COLO829 (cell line): Measurements from ENCODE around the gene TSC22D2.

Source experiments
- DNase-seq: peaks from one replicate; pipeline ENCODE4 v3.0.0; 2012; ENCODE audit warnings: low spot score

TSC22D2 gene

DNA sequence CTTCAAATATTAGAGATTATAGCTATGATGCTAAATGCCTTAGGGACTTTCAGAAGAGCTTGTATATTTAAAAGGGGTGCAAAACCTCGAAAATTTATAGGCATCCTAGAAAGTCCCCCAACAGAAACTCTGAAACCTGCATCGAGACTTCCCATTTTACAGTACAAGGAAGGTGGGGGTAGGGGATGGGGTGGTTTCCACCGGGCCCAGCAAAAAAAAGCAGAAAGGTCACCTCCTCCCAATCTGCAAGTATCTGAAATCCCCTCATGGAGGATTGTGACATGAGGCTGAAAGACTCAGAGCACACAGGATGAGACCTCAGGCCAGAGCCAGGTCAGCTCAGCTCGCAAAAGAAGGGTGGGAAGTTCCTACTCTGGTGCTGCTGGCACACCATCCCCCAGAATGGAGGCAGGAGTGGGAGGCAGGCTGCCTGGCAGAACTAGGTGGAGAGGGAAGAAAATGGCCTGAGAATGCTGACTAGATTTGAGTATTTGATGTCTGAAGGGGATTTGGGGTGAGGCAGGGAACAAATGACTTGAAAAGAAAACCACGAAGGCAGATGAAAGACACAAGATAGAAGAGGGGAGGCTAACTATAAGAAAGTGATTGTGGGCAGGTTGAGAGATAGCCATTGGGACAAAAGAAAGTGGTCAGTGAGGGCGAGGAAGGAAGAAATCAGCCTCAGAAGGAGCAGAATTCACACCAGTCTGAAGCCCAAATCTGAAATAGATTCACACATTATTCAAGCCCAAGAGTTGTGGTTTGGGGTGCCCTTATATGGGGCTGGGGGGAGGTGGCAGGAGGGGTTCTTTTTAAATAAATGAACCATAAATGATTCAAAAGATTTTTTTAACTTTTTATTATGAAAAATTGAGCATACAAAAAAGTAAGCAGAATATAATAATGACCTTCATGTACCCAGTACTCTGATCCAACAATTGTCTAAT, 22.5 kb upstream of the TSC22D2 start:
- no peak for DNase-seq

DNA sequence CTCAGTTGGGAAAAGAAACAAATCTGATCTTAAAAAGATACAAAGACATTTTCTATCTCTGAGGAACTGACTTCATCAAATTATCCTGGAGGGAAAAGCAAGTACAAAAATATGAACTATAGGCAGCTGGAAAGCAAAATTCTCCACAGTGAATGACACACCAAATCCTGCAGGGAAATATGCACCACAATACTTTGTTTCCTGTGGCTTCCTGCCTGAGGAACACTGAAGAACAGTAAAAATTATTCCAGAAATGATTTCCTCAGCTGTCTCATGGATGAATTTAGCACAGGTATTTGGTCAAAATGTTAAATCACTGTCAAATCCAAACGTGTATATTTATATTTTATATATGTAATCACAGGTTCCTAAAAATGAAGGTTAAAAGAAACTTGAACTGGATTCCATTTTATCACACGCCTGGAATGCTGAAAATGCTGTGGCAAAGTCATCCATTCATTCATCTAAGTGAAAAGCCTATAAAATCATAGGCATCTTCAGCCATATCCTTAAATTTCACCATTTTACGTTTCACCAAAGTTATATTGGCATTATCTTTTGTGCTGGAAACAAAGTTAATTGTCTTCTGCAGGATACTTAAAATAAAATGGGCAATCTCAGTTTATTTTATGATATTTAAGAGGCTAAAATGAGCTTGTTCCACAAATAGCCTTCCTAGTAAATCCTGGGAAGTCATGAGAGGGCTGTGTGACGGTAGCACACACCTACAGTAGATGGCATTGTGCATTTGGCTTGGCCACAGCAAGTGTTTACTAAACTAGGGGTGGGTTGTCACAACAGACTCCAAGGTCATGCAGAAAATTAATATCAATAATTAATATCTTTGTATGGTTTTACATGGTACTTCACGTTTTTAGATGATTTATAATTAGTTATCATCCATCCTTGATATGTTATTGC, 19.3 kb upstream of the TSC22D2 start:
- DNase-seq, result no peak

DNA sequence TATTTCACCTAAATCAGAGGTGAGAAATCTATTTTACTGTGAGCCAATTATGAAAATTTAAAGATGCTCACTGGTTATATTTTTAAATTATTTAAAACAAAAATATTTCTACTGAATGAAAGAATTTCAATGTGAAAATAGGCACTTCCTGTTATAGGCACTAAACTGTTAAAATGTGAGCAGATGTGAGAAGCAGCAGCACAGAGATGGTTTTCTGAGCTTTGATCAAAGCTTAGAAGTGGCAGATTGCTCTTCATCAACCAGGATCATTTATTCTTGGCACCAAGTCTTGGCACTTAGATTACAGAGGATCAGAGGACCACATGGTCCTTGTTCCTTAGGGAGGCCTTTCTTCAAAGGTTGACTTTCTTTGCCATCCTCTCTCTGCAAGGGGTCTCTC, 18.0 kb upstream of the TSC22D2 start:
- DNase-seq, result no peak

DNA sequence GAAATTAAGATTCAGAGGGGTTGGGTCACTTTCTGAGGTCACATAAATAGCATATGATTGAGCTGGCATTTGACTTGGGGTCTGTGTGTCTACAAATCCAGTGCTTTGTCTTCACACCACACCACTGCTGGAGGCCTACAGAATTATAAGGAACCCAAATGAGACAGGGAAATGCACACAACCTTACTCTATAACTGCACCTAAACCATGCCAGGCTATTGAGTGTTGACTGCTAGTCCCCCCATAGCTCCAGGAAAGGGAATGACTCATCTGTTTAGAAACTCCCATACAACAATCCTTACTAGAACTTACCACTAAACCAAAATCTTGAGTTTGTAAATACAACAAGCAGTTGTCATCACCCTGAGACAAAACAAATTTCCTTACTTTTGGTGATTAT, 16.9 kb upstream of the TSC22D2 start:
- DNase-seq, result no peak

DNA sequence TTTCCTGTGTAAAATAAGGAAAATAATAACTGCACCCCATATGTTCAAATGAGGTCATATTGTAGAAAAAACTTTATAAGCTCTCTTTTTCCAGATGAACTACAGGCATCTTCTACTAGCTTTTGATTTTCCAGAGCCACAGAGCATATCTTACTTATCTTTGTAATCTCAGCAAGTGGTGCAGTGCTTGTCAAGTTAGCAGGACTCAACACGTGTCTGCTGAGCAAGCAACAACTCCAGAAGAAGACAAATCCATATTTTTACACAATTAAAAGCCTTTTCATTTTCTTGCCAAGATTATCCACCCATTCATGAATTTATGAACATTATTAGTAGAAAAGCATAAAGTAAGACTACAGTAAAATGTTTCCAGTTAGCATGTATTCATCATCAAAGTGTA, 14.4 kb upstream of the TSC22D2 start:
- no peak for DNase-seq

DNA sequence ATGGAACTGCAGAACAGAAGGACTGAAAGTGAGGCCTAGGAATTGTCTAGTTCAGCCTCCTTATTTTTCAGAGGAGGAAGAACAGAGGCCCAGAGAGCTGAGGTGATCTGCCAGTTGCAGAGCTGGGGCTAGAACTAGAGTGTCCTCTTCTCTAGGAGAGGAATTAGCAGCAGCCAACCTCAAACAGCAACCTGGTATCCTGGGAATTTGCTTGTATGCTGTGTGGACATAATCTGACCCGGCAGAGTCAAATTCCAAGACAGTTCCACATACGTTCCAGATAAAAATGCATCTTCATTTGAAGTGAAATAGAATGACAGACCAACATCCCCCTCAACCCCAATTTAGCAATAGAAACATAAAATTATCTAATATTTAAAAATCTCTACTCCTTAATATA, 13.5 kb upstream of the TSC22D2 start:
- DNase-seq, result no peak

DNA sequence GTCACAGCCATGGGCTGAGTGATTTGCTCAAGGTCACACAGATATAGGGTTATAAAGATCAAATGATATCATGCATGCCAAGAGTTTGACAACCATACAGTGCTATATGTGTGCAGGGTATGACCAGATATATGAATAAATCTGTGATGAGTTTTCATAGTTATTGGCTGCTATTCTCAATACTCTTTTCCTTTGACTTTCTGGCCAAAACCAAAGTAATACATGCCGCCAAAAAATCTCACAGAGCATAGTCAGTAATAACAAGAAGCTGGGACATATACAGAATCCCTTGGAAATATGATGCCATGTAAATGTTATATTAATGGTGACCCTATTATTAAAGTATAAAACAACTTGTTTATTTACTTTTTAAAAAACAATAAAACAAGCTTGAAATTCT, 11.6 kb upstream of the TSC22D2 start:
- DNase-seq, result no peak

DNA sequence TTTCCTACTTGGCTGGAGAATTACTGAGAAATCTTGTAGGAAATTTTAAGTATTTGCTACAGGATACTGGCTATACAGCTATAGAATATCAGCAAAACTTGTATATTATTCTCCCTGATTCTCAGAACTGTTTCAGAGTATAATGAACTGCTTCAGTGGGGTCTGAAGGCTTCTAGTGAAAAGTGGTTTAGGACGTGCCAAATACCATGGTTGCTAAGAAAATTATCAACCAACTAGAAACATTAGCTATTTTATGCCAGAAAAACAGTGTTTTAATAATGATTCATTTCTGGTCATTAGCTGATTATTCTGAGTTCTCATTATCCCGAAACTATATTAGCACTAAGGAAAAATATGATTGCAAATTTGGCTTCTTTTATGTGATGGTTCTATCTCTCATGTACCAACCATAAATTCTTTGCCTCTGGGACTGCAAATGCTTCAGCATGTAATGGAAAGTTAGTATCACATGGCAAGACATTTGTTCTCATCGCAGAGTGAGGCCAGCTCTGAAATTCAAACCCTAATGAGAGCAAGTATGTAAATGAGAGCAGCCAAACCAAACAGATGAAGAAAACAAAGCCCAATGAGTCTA, 11.0 kb upstream of the TSC22D2 start:
- no peak for DNase-seq

DNA sequence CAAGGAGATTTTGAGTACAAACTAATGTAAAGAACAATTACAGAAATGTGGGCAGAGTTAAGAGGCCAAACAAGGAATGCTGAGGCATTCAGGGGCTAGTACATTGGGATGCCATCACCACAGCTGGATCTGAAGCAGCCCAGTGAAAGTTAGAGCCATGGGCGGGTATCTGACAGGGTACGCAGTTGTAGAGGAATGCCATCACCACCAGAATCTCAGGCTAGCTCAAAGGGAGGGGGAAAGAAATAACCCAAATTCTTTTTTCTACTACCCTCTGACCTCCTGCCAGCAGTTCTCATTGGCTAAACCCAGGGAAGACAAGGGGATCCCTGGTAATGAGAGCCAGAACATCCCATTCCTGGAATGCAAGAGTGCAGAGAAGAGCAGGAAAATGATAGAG, 9.0 kb upstream of the TSC22D2 start:
- no peak for DNase-seq

DNA sequence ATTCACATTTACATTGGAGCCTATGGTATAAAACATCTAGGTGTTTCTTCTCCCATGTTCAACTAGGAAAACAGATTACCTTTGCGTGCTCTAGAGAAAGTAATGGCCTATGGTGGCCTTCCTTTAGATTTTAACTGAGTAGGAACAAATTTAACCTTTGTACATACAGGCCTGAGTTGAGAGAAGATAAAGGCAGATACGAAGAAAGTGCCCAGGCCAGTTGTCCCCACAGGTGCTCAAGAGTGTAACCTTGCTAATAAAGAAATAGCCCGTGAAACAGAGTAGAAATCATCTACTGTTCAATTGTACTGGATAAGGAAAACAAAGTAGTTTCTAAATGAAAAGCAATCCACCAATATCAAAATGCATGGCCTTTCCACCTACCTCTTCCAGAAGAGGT, 6.8 kb upstream of the TSC22D2 start:
- DNase-seq, result no peak

DNA sequence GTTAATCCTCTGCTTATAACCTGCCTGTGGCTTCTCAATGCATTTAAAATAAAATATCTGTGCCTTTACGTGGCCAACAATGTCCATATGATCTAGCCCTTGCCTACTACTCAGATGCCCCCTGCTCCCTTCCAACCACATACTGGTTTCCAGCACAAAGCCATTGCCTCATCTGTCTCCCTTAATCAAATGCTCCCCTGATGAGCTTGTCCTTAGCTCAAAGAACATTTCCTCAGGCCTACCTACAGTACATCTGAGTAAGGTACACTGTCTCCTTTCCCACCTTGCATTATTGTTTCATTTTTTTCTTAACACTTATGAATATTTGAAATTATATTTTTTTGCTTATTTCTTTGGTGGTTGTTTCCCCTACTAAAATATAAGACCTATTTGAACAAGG, 5.9 kb upstream of the TSC22D2 start:
- no peak for DNase-seq

DNA sequence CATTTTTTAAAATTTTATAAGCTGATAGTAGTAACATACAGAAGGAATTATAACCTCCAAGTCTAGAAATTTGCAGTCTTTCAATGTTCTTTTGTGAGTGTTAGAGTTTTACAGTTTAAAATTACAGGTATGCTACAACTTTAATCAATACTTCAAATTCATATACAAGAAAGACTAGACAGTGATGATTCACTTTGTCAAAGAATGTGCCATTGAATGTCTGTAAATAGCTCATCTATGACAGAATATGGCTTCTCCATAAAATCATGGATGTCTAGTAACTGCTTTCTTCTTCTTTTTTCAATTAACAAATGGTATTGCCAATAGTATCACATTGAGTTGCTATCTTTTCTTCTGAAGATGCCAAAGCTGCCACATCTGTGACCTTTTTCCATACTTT, 4.1 kb upstream of the TSC22D2 start:
- DNase-seq, result no peak

DNA sequence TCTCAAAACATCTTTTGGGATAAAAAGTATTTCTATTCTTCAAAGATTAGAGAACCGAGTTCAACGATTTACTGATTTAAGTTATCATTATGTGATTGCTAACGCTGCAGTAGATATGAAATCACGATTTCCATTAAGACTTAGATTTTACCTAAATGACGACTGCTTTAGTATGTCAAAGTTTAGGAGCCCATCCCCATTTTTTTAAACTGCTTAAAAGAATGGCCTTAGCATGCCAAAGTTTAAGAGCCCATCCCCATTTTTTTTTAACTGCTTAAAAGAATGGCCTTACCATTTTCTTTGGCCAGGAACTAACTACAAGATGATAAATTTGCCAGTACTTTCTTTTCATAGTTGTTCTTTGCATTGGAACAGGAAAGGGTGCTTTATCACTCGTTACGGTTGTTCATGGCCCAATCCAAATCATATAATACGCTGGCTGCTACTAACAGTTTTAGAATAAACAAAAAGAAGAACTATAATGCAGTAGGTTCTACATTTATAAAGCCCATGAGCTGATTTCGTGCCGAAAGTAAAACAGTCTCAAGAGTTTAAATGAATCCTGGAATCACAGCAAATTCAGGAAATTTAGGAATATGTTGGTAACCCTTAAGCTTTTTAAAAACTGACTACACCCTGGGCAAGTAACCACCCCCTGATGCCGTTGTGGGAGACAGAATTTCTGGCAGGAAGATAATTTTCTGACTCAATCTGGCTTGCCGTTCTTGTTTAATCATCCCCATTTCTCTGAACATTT, 869 bp upstream of the TSC22D2 start:
- DNase-seq, result peak; percentile 33

DNA sequence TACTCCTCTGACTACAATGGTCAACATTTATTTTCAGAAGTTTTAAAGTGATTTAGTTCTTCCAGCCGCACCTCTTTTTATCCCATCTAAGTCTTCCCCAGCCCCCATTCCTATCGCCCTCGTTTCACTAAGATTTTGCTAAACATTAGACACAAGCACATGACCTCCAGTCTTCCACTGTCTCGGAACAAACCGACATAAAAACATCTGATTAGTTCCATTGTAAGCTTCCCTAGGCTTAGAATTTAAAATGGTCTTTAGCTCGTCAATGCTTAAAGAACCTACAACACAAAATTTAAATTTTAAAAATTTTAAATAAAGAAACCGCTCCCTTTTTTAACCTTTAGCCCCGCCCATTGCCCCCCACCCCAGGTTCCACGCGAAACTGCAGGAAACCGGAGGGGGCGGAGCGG, 284 bp upstream of the TSC22D2 start:
- no peak for DNase-seq

DNA sequence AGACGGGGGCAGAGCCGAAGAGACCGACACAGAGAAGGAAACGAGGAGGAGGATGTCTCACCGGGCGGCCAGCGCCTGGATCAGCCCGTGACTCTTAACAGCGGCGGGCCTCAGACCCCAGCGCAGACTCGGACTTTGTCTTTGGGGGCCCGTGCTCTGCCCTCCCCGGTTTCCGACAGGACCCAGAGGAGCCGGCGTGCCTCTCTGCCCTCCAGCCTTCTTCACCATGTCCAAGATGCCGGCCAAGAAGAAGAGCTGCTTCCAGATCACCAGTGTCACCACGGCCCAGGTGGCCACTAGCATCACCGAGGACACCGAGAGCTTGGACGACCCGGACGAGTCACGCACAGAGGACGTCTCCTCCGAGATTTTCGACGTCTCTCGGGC, 1.0 kb downstream of the TSC22D2 start:
- no peak for DNase-seq

DNA sequence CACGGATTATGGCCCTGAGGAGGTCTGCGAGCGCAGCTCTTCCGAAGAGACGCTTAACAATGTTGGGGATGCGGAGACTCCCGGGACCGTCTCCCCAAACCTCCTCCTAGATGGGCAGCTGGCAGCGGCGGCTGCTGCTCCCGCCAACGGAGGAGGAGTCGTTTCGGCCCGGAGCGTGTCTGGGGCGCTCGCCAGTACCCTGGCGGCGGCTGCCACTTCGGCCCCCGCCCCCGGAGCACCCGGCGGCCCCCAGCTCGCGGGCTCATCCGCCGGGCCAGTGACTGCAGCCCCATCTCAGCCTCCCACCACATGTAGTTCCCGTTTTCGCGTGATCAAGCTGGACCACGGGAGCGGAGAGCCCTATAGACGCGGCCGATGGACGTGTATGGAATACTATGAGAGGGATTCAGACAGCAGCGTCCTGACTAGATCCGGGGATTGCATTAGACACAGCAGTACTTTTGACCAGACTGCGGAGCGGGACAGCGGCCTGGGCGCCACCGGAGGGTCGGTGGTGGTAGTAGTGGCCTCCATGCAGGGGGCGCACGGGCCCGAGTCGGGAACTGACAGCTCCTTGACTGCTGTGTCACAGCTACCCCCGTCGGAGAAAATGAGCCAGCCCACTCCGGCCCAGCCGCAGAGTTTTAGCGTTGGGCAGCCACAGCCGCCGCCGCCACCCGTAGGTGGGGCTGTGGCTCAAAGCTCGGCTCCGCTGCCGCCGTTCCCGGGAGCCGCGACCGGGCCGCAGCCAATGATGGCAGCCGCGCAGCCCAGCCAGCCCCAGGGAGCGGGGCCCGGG, 1.6 kb downstream of the TSC22D2 start:
- DNase-seq, result peak; percentile 28

DNA sequence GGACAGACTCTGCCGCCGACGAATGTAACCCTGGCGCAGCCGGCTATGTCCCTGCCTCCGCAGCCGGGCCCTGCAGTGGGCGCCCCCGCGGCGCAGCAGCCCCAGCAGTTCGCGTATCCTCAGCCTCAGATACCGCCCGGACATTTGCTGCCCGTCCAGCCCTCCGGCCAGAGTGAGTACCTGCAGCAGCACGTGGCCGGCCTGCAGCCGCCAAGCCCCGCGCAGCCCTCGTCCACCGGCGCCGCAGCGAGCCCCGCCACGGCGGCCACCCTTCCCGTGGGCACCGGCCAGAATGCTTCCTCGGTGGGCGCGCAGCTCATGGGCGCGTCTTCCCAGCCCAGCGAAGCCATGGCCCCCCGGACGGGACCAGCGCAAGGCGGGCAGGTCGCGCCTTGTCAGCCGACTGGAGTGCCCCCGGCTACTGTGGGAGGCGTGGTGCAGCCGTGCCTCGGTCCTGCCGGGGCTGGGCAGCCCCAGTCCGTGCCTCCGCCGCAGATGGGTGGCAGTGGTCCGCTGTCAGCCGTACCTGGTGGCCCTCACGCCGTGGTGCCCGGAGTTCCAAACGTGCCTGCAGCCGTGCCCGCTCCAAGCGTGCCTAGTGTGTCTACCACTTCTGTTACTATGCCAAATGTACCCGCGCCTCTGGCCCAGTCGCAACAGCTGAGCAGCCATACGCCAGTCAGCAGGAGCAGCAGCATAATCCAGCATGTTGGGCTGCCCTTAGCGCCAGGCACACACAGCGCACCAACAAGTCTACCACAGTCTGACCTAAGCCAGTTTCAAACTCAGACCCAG, 2.4 kb downstream of the TSC22D2 start:
- no peak for DNase-seq

DNA sequence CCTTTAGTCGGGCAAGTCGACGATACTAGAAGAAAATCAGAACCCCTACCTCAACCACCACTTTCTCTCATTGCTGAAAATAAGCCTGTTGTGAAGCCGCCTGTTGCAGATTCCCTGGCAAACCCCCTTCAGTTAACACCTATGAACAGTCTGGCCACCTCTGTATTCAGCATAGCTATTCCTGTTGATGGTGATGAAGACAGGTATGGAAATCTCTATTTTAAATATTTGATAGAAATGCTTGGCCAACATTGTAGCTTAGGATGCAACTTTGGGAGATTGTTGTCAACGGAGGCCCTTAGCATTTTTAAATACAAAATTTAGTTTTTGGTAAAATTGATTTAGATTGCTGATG, 3.0 kb downstream of the TSC22D2 start:
- DNase-seq, result no peak

DNA sequence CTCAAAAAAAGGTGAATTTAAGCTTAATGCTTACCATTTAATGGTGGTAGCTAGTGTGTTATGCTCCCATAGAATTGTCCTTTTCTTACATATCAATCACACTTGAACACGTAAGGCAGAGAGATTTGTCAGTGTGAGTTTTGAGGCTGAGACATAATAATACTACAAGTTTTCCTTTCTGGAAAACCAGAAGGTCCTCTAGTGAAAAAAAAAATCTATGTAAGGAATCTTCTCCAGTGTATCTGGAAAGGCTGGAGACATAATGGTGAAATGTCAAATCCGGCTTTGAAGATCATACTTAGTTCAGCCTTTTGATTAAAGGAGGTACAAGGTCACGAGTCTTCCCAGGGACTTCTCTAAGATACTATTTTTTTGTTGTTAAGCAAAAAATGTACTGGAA, 3.4 kb downstream of the TSC22D2 start:
- no peak for DNase-seq

DNA sequence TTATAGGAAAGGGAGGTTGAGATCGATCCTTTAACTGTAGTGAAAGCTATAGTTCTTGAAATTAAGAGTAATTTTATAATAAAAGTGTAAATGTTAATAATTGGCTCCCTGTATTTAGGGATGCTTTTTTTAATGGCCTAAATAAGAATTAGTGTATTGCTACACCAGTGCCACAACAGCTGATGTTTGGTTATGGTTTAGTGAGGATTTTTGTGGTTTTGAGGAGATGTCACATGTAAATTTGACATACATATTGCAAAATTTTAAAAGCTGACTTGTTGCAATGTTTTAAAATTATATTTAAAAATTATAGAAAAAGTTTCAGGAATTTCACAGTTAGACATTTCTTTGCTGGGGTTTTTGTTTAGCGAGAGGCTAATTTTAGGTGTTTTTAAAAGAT, 3.9 kb downstream of the TSC22D2 start:
- DNase-seq, result no peak
